ENCODE data around the gene NDUFAB1. TPM values are rescaled to one million over a fixed set of nuclear protein-coding genes. Genes with fewer than 3 reads are reported as not detected.
"Not testable (repeated sequence)": the region's sequence is repeated elsewhere in the genome, so short reads cannot be mapped to it uniquely, and the experiment has no call there.

NDUFAB1 gene
- total RNA-seq, 4 donors from 2014 or later, result 48.0 to 161 (median 59.0) TPM

- Histone ChIP-seq H3K27ac (peak within 1 kb of the TSS; percentile 87 to 92), H3K36me3 (no peaks in the 10 kb centered on the region), H3K9me3 (no peaks in the 10 kb centered on the region), H3K27me3 (no peaks in the 10 kb centered on the region), H3K4me3 (peak within 1 kb of the TSS; percentile 70 to 90), H3K4me1 (peaks cover 8 to 10% of the 10 kb centered on the region in 2 donors)
- intact Hi-C loops (cut with DNase I; ENCODE audit: low total_unique reads), result no loop called here
- peak; percentile 96 to 98 for DNase-seq
- TF ChIP-seq CTCF (IDR thresholded peaks at IDR 0.05) (peak; percentile 84 to 95 (median 93)), POLR2A (IDR thresholded peaks at IDR 0.05) (peak; percentile 22 to 37)
These were observed 39.0 kb downstream of the NDUFAB1 start, which contains the start of the genes EARS2 and UBFD1 for GRCh38 chr16:23556881-23557778. Gene EARS2, minus strand, starts transcription at chr16:23557350. Its CDS starts 7 bp downstream, at chr16:23557343. Gene UBFD1, plus strand, starts transcription at chr16:23557727. Its CDS starts 16 bp downstream, at chr16:23557743.

DNA sequence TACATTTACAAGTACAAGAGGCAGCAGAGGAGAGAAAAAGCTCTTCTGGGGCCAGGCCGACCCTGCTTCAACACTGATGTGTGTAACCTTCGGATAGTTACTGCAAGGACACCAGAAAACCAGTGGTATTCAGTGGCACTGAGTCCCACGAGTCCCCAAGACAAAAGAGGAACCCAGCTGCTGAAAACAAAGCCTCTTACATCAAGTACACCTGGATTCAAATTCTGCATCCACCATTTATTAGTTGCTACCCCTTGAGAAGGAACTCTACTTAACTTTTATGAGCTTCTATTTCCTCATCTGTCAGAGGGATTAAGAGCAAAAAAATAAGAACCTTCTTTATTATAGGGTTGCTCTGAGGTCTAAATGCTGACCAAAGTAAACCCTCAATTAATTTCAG, 41.6 kb downstream of the NDUFAB1 start:
- H3K4me3 ChIP-seq, result no peak overlapping the region
- H3K27me3 ChIP-seq, result no peaks in the 10 kb centered on the region
- TF ChIP-seq CTCF (IDR thresholded peaks at IDR 0.05) (no peak), POLR2A (IDR thresholded peaks at IDR 0.05) (no peak)
- no peak for DNase-seq
- intact Hi-C loops (cut with DNase I; ENCODE audit: low total_unique reads), result no loop called here
- H3K27ac ChIP-seq, result no peak overlapping the region
- no peaks in the 10 kb centered on the region for H3K9me3 ChIP-seq
- H3K4me1 ChIP-seq, result peaks cover 2 to 8% of the 10 kb centered on the region in 2 donors
- no peaks in the 10 kb centered on the region for H3K36me3 ChIP-seq

- TF ChIP-seq CTCF (IDR thresholded peaks at IDR 0.05), result no peak
- TF ChIP-seq POLR2A (IDR thresholded peaks at IDR 0.05), result no peak
- no peaks in the 10 kb centered on the region for H3K27me3 ChIP-seq
- no peaks in the 10 kb centered on the region for H3K4me1 ChIP-seq
- H3K27ac ChIP-seq, result no peak overlapping the region
- H3K9me3 ChIP-seq, result no peaks in the 10 kb centered on the region
- H3K4me3 ChIP-seq, result no peak overlapping the region
- DNase-seq, result no peak
- no peaks in the 10 kb centered on the region for H3K36me3 ChIP-seq
- intact Hi-C loops (cut with DNase I; ENCODE audit: low total_unique reads), result no loop called here
These were observed 44.0 kb downstream of the NDUFAB1 start for GRCh38 chr16:23552161-23552560.

DNA sequence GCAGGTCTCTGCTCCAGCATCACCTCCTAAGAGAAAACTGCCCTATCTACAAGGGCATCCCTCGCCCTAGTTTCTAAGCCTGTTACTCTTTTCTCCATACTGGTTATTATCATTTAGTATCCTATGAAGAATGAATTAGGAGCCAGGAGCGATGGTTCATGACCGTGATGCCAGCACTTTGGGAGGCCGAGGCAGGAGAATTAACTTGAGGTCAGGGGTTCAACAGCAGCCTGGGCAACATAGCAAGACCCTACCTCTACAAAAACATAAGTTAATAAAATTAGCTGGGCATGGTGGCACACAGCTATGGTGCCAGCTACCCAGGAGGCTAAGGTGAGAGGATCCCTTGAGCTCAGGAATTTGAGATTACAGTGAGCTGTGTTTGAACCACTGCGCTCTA, 46.2 kb downstream of the NDUFAB1 start:
- DNase-seq, result no peak
- Histone ChIP-seq H3K4me1 (no peaks in the 10 kb centered on the region), H3K9me3 (no peaks in the 10 kb centered on the region), H3K4me3 (no peak overlapping the region), H3K36me3 (no peaks in the 10 kb centered on the region), H3K27ac (no peak overlapping the region), H3K27me3 (no peaks in the 10 kb centered on the region)
- intact Hi-C loops (cut with DNase I; ENCODE audit: low total_unique reads), result no loop called here
- TF ChIP-seq POLR2A (IDR thresholded peaks at IDR 0.05) (no peak), CTCF (IDR thresholded peaks at IDR 0.05) (no peak)

GRCh38 chr16:23544436-23544835, 51.7 kb downstream of the NDUFAB1 start:
- Histone ChIP-seq H3K9me3 (no peaks in the 10 kb centered on the region), H3K4me1 (no peaks in the 10 kb centered on the region), H3K27ac (no peak overlapping the region), H3K4me3 (no peak overlapping the region), H3K36me3 (no peaks in the 10 kb centered on the region), H3K27me3 (no peaks in the 10 kb centered on the region)
- intact Hi-C loops (cut with DNase I; ENCODE audit: low total_unique reads), result no loop called here
- no peak for DNase-seq
- no peak for TF ChIP-seq CTCF (IDR thresholded peaks at IDR 0.05)
- no peak for TF ChIP-seq POLR2A (IDR thresholded peaks at IDR 0.05)

- H3K36me3 ChIP-seq; H3K4me3 ChIP-seq; intact Hi-C loops (cut with DNase I; ENCODE audit: low total_unique reads): not testable (repeated sequence)
These were observed 55.3 kb downstream of the NDUFAB1 start for GRCh38 chr16:23540817-23541178.

More at GRCh38 chr16:23540817-23541178, 55.3 kb downstream of the NDUFAB1 start:
- H3K27ac ChIP-seq, H3K9me3 ChIP-seq, H3K4me1 ChIP-seq, DNase-seq, H3K27me3 ChIP-seq: not testable (repeated sequence)
